Measurements from ENCODE around the gene B4GAT1.
"Not testable (repeated sequence)": the region's sequence is repeated elsewhere in the genome, so short reads cannot be mapped to it uniquely, and the experiment has no call there.

Gene B4GAT1

DNA sequence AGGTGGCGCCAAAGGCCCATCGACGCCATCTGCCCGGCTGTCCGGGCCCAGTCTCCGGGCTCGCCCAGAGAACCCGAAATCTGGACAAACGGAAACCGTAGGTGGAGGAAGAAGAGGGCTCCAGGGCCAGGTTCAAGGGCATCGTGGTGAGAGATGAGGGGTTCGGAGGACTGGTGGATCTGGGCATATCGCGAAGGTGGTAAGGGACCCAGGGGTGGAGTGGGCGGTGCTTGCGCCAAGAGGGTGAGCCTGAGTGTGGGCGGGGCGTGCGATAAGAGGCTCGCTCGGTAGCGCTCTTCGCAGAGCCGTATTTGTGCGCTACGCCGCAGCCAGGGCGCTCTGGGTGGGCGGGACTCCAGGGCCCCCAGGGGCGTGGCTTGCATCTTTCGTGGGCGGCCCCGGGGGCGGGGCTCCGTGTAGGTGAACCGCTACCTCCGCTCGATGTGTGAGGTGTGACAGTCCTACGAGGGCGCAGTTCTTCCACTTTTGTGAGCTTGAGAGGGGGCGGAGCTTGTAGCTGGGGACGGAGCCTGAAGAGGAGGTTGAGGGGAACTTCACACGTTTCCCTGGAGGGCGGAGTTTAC lies 35.4 kb downstream of the B4GAT1 start:
- DNase-seq, result peak in 55 of 56 donors; percentile 54 to 92 (median 81)

DNA sequence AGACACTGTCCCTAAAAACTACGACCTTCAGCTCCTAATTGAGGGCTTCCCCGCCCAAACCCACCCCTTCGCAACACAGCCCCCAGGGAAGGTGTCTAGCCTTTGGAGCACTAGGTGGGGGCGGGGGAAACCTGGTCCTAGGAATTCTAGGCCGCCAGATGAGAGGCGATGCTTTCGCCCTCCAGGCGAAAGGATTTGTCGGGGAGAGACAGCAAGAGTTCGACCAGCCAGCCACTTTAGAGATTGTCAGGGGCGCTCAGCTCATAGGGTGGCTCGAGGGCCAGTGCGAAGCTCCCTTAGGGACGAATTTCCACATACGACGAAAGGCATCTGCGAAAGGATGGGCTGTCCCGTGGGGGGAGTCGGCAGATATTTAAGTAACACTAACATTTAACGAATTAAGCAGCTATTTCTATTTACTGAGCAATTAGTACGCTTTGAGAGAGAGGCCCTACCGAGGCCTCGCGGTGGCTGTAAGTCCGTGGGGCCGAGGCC lies 35.9 kb downstream of the B4GAT1 start:
- no peak for DNase-seq

DNA sequence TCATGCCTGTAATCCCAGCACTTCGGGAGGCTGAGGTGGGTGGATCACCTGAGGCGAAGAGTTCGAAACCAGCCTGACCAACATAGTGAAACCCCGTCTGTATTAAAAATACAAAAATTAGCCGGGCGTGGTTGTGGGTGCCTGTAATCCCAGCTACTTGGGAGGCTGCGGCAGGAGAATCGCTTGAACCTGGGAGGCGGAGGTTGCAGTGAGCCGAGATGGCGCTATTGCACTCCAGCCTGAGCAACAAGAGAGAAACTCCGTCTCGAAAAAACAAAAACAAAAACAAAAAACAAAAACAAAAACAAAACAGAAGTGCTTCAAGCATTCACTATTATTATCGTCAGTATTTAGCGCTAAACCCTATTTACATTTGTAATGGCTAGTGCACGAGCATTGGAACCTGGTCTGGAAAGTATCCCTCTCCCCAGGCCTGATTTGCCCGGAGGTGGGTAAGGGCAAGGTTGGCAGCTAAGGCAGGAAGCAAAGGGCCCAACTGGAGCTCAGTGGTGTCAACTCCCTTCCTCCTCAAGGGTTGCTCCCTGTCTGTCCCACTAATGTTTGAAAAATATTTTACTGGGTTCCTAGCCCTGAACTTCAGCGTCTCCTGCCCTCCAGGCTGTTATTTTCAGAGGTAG lies 36.5 kb downstream of the B4GAT1 start:
- DNase-seq, result not testable (repeated sequence)

GRCh38 chr11:66310324-66310723 lies 37.1 kb downstream of the B4GAT1 start:
- no peak for DNase-seq

DNA sequence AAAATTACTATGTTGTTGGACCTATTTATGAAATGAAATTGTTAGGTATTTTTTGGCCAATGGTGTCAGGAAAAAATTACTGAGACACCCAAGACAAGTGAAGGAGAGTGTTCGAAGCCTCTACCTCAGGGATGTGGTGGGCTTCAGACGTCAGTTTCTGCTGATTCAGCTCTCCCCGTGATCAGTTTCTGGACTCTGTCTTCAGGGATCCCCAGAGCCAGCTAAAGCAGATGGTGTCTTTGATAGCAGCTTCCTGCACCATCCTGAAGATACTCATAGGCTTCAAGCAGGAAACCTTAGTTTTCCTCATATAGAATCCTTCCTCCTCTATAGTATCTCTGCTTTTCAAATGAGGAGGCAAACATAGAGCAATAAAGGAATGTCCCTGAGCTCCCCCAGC lies 38.0 kb downstream of the B4GAT1 start:
- no peak for DNase-seq

DNA sequence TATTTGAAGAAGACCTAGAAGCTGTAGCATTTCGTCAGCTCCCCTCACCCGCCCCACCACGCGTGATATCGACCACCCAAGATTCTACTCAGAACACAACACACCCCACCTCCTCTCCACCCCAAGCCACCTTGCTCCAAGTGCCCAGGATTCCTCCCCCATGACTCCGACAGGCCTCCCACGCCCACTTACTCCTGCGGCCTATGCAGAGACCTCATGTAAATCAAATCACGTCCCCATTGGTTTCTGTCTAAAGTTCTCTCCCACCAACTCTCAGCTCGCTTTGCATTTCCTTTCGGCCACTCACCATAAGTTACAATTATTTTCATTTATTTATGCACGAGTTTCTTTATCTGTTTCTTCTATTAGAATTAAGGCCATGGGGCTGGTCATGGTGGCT lies 44.8 kb downstream of the B4GAT1 start:
- no peak for DNase-seq

DNA sequence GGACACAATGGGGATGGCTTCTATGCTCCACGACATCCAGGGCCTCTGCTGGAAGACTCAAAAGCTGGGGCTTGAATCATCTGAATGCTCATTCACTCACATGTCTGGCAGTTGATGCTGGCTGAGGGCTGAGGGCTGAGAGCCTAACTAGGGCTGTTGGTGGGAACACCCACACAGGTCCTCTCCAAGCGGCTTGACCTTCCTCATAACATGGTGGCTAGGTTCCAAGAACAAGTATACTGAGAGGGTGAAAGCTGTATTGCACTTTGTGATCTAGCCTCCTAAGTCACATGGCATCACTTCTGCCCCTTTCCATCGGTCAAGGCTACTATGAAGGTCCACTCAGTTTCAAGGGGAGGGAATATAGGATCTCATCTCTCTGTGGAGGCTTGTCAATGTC lies 48.2 kb downstream of the B4GAT1 start:
- no peak for DNase-seq

DNA sequence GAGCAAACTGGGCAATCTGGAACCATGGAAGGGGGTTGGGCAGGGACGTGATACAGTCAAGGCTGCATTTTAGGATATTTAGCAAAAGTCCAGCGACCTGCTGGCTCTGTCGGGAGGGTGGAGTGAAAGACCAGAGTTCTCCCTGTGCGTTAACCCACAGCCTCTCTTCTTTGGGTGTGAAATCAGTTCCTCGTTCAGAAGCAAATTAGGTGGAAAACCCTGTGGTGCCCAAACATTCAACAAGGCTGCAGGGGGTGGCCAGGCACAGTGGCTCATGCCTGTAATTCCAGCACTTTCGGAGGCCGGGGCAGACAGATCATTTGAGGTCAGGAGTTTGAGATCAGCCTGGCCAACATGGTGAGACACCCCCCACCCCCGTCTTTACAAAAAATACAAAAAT lies 49.8 kb downstream of the B4GAT1 start:
- no peak for DNase-seq

Data from nucleus accumbens (tissue), 56 donors.